SJSA1 (cell line): ENCODE measurements around the gene ANKRD44. TPM values are rescaled to one million over a fixed set of nuclear protein-coding genes. Genes with fewer than 3 reads are reported as not detected.

ENCODE experiments used
- DNase-seq, 2 experiments: peaks; one replicate each; pipeline ENCODE4 v3.0.0-alpha.2; 2015 to 2020; ENCODE audit warnings: low spot score in 2 of 2, low read depth in 1 of 2
- H3K27ac ChIP-seq: fragments of 250-450 bp; sonication (Bioruptor Pico); 2 replicates; pipeline ENCODE4 v1.5.1; 2020; ENCODE audit warnings: mild to moderate bottlenecking, moderate library complexity
- H3K27me3 ChIP-seq: fragments of 250-450 bp; sonication (Bioruptor Pico); replicated peaks from 2 replicates; pipeline ENCODE4 v1.5.1; 2020; ENCODE audit warnings: mild to moderate bottlenecking, moderate library complexity
- H3K36me3 ChIP-seq: fragments of 250-450 bp; sonication (Bioruptor Pico); 2 replicates; pipeline ENCODE4 v1.5.1; 2020; ENCODE audit warnings: mild to moderate bottlenecking
- H3K4me1 ChIP-seq: fragments of 250-450 bp; sonication (Bioruptor Pico); replicated peaks from 2 replicates; pipeline ENCODE4 v1.6.1; 2021; ENCODE audit warnings: mild to moderate bottlenecking
- H3K4me3 ChIP-seq: fragments of 250-450 bp; sonication (Bioruptor Pico); 2 replicates; pipeline ENCODE4 v1.5.1; 2020; ENCODE audit warnings: mild to moderate bottlenecking
- H3K9me3 ChIP-seq: fragments of 250-450 bp; sonication (Bioruptor Pico); replicated peaks from 2 replicates; pipeline ENCODE4 v1.5.1; 2020; ENCODE audit warnings: mild to moderate bottlenecking
- total RNA-seq: library from RNA; depleted of rRNA; stranded (reverse); fragments of >200 nt; shearing (Covaris generic); gene quantifications from 2 replicates; pipeline ENCODE4 v1.2.3, GENCODE V29; 2014

Gene ANKRD44
- total RNA-seq, 1 experiment from 2014 or later: 15.5 TPM

GRCh38 chr2:196989496-196989895 is 321.1 kb downstream of the ANKRD44 start:
- Histone ChIP-seq H3K4me3 (no peak overlapping the region), H3K27ac (no peak overlapping the region), H3K9me3 (no peaks in the 10 kb centered on the region), H3K27me3 (no peaks in the 10 kb centered on the region), H3K36me3 (no peaks in the 10 kb centered on the region), H3K4me1 (peaks cover 17% of the 10 kb centered on the region)
- no peak for DNase-seq

GRCh38 chr2:196988639-196989038 is 321.9 kb downstream of the ANKRD44 start:
- Histone ChIP-seq H3K36me3 (no peaks in the 10 kb centered on the region), H3K9me3 (no peaks in the 10 kb centered on the region), H3K4me1 (peaks cover 17% of the 10 kb centered on the region), H3K27ac (peak overlapping the region; percentile 97), H3K27me3 (no peaks in the 10 kb centered on the region), H3K4me3 (no peak overlapping the region)
- peak in 1 of 2 experiments; percentile 33 for DNase-seq

- Histone ChIP-seq H3K27ac (peak overlapping the region; percentile 97), H3K9me3 (no peaks in the 10 kb centered on the region), H3K4me3 (peak overlapping the region; percentile 3; the same call in 1 of the 2 replicates), H3K4me1 (peaks cover 17% of the 10 kb centered on the region), H3K36me3 (no peaks in the 10 kb centered on the region), H3K27me3 (no peaks in the 10 kb centered on the region)
- DNase-seq: peak; percentile 81 to 94
Observed at GRCh38 chr2:196987649-196988364, 322.8 kb downstream of the ANKRD44 start.

- no peak for DNase-seq
- Histone ChIP-seq H3K36me3 (no peaks in the 10 kb centered on the region), H3K27me3 (no peaks in the 10 kb centered on the region), H3K4me1 (peaks cover 17% of the 10 kb centered on the region), H3K27ac (peak overlapping the region; percentile 97), H3K4me3 (no peak overlapping the region), H3K9me3 (no peaks in the 10 kb centered on the region)
Observed at GRCh38 chr2:196987298-196987648, 323.3 kb downstream of the ANKRD44 start.

GRCh38 chr2:196985511-196986183 is 324.9 kb downstream of the ANKRD44 start:
- H3K36me3 ChIP-seq: no peaks in the 10 kb centered on the region
- H3K27me3 ChIP-seq: no peaks in the 10 kb centered on the region
- H3K4me3 ChIP-seq: no peak overlapping the region
- H3K27ac ChIP-seq: no peak overlapping the region
- no peaks in the 10 kb centered on the region for H3K9me3 ChIP-seq
- DNase-seq: no peak
- H3K4me1 ChIP-seq: peaks cover 17% of the 10 kb centered on the region

- no peaks in the 10 kb centered on the region for H3K9me3 ChIP-seq
- no peak overlapping the region for H3K27ac ChIP-seq
- no peaks in the 10 kb centered on the region for H3K36me3 ChIP-seq
- H3K4me1 ChIP-seq: peaks cover 17% of the 10 kb centered on the region
- H3K27me3 ChIP-seq: no peaks in the 10 kb centered on the region
- H3K4me3 ChIP-seq: no peak overlapping the region
- no peak for DNase-seq
Observed at GRCh38 chr2:196984903-196985302, 325.7 kb downstream of the ANKRD44 start.

GRCh38 chr2:196983934-196984333 is 326.6 kb downstream of the ANKRD44 start:
- no peak for DNase-seq
- no peak overlapping the region for H3K4me3 ChIP-seq
- no peaks in the 10 kb centered on the region for H3K9me3 ChIP-seq
- H3K27me3 ChIP-seq: no peaks in the 10 kb centered on the region
- H3K27ac ChIP-seq: no peak overlapping the region
- peaks cover 17% of the 10 kb centered on the region for H3K4me1 ChIP-seq
- no peaks in the 10 kb centered on the region for H3K36me3 ChIP-seq

GRCh38 chr2:196980473-196980872 is 330.1 kb downstream of the ANKRD44 start:
- Histone ChIP-seq H3K27ac (no peak overlapping the region), H3K36me3 (no peaks in the 10 kb centered on the region), H3K9me3 (no peaks in the 10 kb centered on the region), H3K27me3 (no peaks in the 10 kb centered on the region), H3K4me1 (no peaks in the 10 kb centered on the region), H3K4me3 (no peak overlapping the region)
- DNase-seq: no peak

GRCh38 chr2:196980001-196980400 is 330.6 kb downstream of the ANKRD44 start:
- no peak for DNase-seq
- Histone ChIP-seq H3K36me3 (no peaks in the 10 kb centered on the region), H3K27ac (no peak overlapping the region)

GRCh38 chr2:196977507-196977906 is 333.1 kb downstream of the ANKRD44 start:
- Histone ChIP-seq H3K4me3 (no peak overlapping the region), H3K9me3 (no peaks in the 10 kb centered on the region), H3K27ac (no peak overlapping the region), H3K27me3 (no peaks in the 10 kb centered on the region), H3K4me1 (no peaks in the 10 kb centered on the region), H3K36me3 (no peaks in the 10 kb centered on the region)
- DNase-seq: no peak

More at GRCh38 chr2:196980001-196980400, 330.6 kb downstream of the ANKRD44 start:
- Histone ChIP-seq H3K9me3 (no peaks in the 10 kb centered on the region), H3K4me3 (no peak overlapping the region), H3K4me1 (no peaks in the 10 kb centered on the region), H3K27me3 (no peaks in the 10 kb centered on the region)

GRCh38 chr2:196974970-196975369 is 335.6 kb downstream of the ANKRD44 start:
- Histone ChIP-seq H3K27me3 (no peaks in the 10 kb centered on the region), H3K27ac (no peak overlapping the region), H3K36me3 (no peaks in the 10 kb centered on the region), H3K4me1 (no peaks in the 10 kb centered on the region), H3K9me3 (no peaks in the 10 kb centered on the region), H3K4me3 (no peak overlapping the region)
- peak in 1 of 2 experiments; percentile 19 for DNase-seq

- Histone ChIP-seq H3K27me3 (no peaks in the 10 kb centered on the region), H3K4me1 (peaks cover 7% of the 10 kb centered on the region), H3K36me3 (no peaks in the 10 kb centered on the region), H3K9me3 (no peaks in the 10 kb centered on the region), H3K27ac (no peak overlapping the region), H3K4me3 (no peak overlapping the region)
- no peak for DNase-seq
Observed at GRCh38 chr2:196971574-196972279, 338.9 kb downstream of the ANKRD44 start.

GRCh38 chr2:196970099-196970498 is 340.5 kb downstream of the ANKRD44 start:
- Histone ChIP-seq H3K36me3 (no peaks in the 10 kb centered on the region), H3K9me3 (no peaks in the 10 kb centered on the region), H3K27ac (no peak overlapping the region), H3K4me3 (no peak overlapping the region), H3K4me1 (peaks cover 11% of the 10 kb centered on the region), H3K27me3 (no peaks in the 10 kb centered on the region)
- no peak for DNase-seq

GRCh38 chr2:196968516-196968915 is 342.1 kb downstream of the ANKRD44 start:
- DNase-seq: no peak
- Histone ChIP-seq H3K9me3 (no peaks in the 10 kb centered on the region), H3K36me3 (no peaks in the 10 kb centered on the region), H3K27ac (no peak overlapping the region), H3K27me3 (no peaks in the 10 kb centered on the region), H3K4me3 (no peak overlapping the region), H3K4me1 (peaks cover 11% of the 10 kb centered on the region)
